Prostate gland (tissue), 2 donors: ENCODE results near the gene OST4. TPM values are rescaled to one million over a fixed set of nuclear protein-coding genes. Genes with fewer than 3 reads are reported as not detected.
"Not testable (repeated sequence)": the region's sequence is repeated elsewhere in the genome, so short reads cannot be mapped to it uniquely, and the experiment has no call there.

Experiments used
- DNase-seq: peaks from one replicate; pipeline ENCODE4 v3.0.0-alpha.2; 2019; ENCODE audit warnings: low spot score
- H3K27ac ChIP-seq, 2 donors: fragments of 200-600 bp; sonication (generic); 2 replicates each; pipeline ENCODE4 v1.5.1; 2017 to 2019
- H3K27me3 ChIP-seq: fragments of 200-600 bp; sonication (generic); replicated peaks from 2 replicates; pipeline ENCODE4 v1.5.1; 2019; ENCODE audit not compliant: insufficient read depth
- H3K36me3 ChIP-seq, 2 donors: fragments of 200-600 bp; sonication (generic); 1 replicate in 1 of 2; 2 replicates in 1 of 2; pipeline versions ENCODE4 v1.5.1 to v1.8.1; 2017 to 2019
- H3K4me1 ChIP-seq: fragments of 200-600 bp; sonication (generic); replicated peaks from 2 replicates; pipeline ENCODE4 v1.5.1; 2019
- H3K4me3 ChIP-seq, 2 donors: fragments of 200-600 bp; sonication (generic); 2 replicates each; pipeline ENCODE4 v1.5.1; 2017 to 2019
- H3K9me3 ChIP-seq: fragments of 200-600 bp; sonication (generic); 2 replicates; pipeline ENCODE4 v1.5.1; 2017
- CTCF ChIP-seq, 4 experiments: fragments of 200-600 bp in 2 of 4; fragments of 450-650 bp in 2 of 4; sonication (generic) in 2 of 4; IDR thresholded peaks; 1 replicate in 3 of 4; 2 replicates in 1 of 4; pipeline ENCODE4 v1.5.1; 2016 to 2019; ENCODE audit warnings: antibody characterized with exemption in 4 of 4, mild to moderate bottlenecking in 2 of 4, moderate library complexity in 2 of 4
- POLR2A ChIP-seq: fragments of 450-650 bp; IDR thresholded peaks from one replicate; pipeline ENCODE4 v1.6.1; 2016; ENCODE audit warnings: antibody characterized with exemption, mild to moderate bottlenecking
- POLR2AphosphoS5 ChIP-seq: sonication (generic); formaldehyde crosslinking; IDR thresholded peaks from one replicate; pipeline ENCODE4 v1.6.1; 2017; ENCODE audit warnings: antibody characterized with exemption
- WGBS: methylation state at CpG from one replicate; pipeline ENCODE4 v1.1.5; 2018; 5-methylcytosine and 5-hydroxymethylcytosine counted together
- intact Hi-C: fragments of 100-400 bp; cut with DNase I; formaldehyde crosslinking; loops from one replicate; pipeline ENCODE4 v1.14.2; 2022
- total RNA-seq, 2 donors: library from RNA; depleted of rRNA; stranded (reverse); fragments of >200 nt; gene quantifications; one replicate each; pipeline ENCODE4 v1.1.0, GENCODE V29; 2016

OST4 gene
- total RNA-seq, 2 donors from 2014 or later: 246 to 317 TPM

GRCh38 chr2:27078267-27079194, 7.1 kb upstream of the OST4 start, which contains the start of gene EMILIN1:
EMILIN1 (plus strand) TSS chr2:27078615; CDS start chr2:27079066, 451 bp downstream.
- Histone ChIP-seq H3K27me3 (no peaks in the 10 kb centered on the region), H3K27ac (peak within 1 kb of the TSS; percentile 75 to 82), H3K9me3 (no peaks in the 10 kb centered on the region), H3K4me3 (peak within 1 kb of the TSS; percentile 29 to 35), H3K36me3 (no peaks in the 10 kb centered on the region), H3K4me1 (peaks cover 7% of the 10 kb centered on the region)
- no peak for DNase-seq
- TF ChIP-seq POLR2AphosphoS5 (peak; percentile 31), POLR2A (no peak)
- intact Hi-C loops: loop anchor here (2.0 to 10.0 kb wide), 2 partner anchors 28 to 734 kb away; partner anchors contain the start of genes ADGRF3, AGBL5 and SELENOI
- 42% methylated on average over 36 of the region's 41 CpGs for WGBS

GRCh38 chr2:27077231-27077630, 5.8 kb upstream of the OST4 start:
- H3K27ac ChIP-seq: peak overlapping the region in 1 of 2 donors; percentile 62

DNA sequence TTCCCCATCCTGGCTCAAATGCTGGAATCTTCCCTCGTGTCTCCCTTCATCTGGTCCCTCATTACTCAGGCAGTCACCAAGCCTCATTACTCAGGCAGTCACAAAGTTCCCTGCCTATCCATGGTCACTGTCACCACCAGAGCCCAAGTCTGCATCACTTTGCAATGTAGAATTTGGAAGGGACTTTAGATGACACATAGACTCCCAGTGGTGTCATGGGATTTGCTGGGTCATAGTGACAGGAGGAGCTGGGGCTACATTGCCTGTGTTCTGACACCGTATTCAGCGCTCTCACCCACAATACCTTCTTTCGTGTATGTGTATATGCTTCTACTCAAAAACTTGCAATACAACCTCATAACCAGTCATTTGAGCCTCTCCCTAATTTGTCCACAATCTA, 4.9 kb upstream of the OST4 start:
- 64% methylated on average over 4 of the region's 4 CpGs for WGBS
- peaks cover 2% of the 10 kb centered on the region for H3K4me1 ChIP-seq

More at GRCh38 chr2:27077231-27077630, 5.8 kb upstream of the OST4 start:
- Histone ChIP-seq H3K27me3 (no peaks in the 10 kb centered on the region), H3K4me3 (no peak overlapping the region), H3K4me1 (peaks cover 7% of the 10 kb centered on the region), H3K9me3 (no peaks in the 10 kb centered on the region), H3K36me3 (no peaks in the 10 kb centered on the region)
- TF ChIP-seq CTCF (IDR thresholded peaks at IDR 0.05) (no peak), POLR2AphosphoS5 (no peak), POLR2A (no peak)
- DNase-seq: no peak
- 68% methylated on average over 7 of the region's 7 CpGs for WGBS
- intact Hi-C loops: loop anchor here (10.0 kb wide), 1 partner anchor 732 kb away; the partner anchor contains the start of genes ADGRF3 and SELENOI

DNA sequence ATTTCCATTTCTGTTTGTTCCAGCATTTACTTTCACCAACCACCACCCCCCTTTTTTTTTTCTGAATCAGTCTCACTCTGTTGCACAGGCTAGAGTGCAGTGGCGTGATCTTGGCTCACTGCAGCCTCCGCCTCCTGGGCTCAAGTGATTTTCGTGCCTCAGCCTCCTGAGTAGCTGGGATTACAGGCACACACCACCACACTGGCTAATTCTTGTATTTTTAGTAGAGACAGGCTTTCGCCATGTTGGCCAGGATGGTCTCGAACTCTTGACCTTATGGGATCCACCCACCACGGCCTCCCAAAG, 4.1 kb upstream of the OST4 start:
- WGBS: 85% methylated on average over 6 of the region's 6 CpGs
- H3K27me3 ChIP-seq, H3K9me3 ChIP-seq, DNase-seq, H3K4me1 ChIP-seq, H3K36me3 ChIP-seq, H3K4me3 ChIP-seq: not testable (repeated sequence)
- intact Hi-C loops: loop anchor here (10.0 kb wide), 1 partner anchor 731 kb away; the partner anchor contains the start of genes ADGRF3 and SELENOI
- peak overlapping the region in 1 of 2 donors; percentile 8 for H3K27ac ChIP-seq

More for the DNA sequence above, 4.9 kb upstream of the OST4 start:
- Histone ChIP-seq H3K27ac (peak overlapping the region in 1 of 2 donors; percentile 8), H3K4me3 (no peak overlapping the region), H3K27me3 (no peaks in the 10 kb centered on the region), H3K36me3 (no peaks in the 10 kb centered on the region), H3K9me3 (no peaks in the 10 kb centered on the region)
- TF ChIP-seq CTCF (IDR thresholded peaks at IDR 0.05): no peak
- TF ChIP-seq POLR2AphosphoS5: no peak
- TF ChIP-seq POLR2A: no peak
- intact Hi-C loops: loop anchor here (10.0 kb wide), 1 partner anchor 732 kb away; the partner anchor contains the start of genes ADGRF3 and SELENOI
- DNase-seq: no peak

GRCh38 chr2:27074738-27075565, 3.5 kb upstream of the OST4 start:
- no peaks in the 10 kb centered on the region for H3K27me3 ChIP-seq
- no peaks in the 10 kb centered on the region for H3K36me3 ChIP-seq
- intact Hi-C loops: loop anchor here (10.0 kb wide), 1 partner anchor 730 kb away; the partner anchor contains the start of genes ADGRF3 and SELENOI
- DNase-seq: no peak
- peak overlapping the region in 1 of 2 donors; percentile 8 for H3K27ac ChIP-seq
- no peak for TF ChIP-seq POLR2A
- no peak for TF ChIP-seq POLR2AphosphoS5
- no peak for TF ChIP-seq CTCF (IDR thresholded peaks at IDR 0.05)
- 39% methylated on average over 4 of the region's 4 CpGs for WGBS
- H3K4me3 ChIP-seq: no peak overlapping the region
- H3K4me1 ChIP-seq: no peaks in the 10 kb centered on the region
- no peaks in the 10 kb centered on the region for H3K9me3 ChIP-seq
